ENCODE results near the gene RBM33.

Gene RBM33

DNA sequence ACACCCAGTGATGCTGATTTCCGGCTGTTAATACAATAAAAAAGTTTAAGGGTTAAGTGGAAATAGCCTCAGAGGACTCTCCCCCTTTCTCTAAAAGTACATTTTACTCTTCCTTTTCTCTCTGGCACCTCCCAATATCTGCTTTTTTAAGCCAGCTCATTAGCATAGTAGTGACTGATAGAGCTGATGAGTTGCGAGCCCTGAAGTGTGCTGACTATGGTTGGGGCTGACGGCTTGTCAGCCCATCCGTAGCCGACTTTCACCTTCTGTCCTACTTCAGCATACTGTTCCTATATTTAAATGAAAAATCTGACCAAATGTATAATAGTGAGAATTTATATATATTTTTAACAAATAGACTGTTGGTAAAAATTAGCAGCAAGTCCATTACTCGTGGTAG is 87.8 kb downstream of the RBM33 start (continued):
- TF ChIP-seq, protein P1, sequence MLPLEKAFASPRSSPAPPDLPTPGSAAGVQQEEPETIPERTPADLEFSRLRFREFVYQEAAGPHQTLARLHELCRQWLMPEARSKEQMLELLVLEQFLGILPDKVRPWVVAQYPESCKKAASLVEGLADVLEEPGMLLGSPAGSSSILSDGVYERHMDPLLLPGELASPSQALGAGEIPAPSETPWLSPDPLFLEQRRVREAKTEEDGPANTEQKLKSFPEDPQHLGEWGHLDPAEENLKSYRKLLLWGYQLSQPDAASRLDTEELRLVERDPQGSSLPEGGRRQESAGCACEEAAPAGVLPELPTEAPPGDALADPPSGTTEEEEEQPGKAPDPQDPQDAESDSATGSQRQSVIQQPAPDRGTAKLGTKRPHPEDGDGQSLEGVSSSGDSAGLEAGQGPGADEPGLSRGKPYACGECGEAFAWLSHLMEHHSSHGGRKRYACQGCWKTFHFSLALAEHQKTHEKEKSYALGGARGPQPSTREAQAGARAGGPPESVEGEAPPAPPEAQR (tag by site-specific recombination; IDR thresholded peaks at IDR 0.05): no peak
- TF ChIP-seq FEZF1 (tag by site-specific recombination; IDR thresholded peaks at IDR 0.05): no peak
- TF ChIP-seq SALL2 (tag by site-specific recombination; IDR thresholded peaks at IDR 0.05; ENCODE audit: borderline replicate concordance): no peak
- TF ChIP-seq ZNF37A (tag by site-specific recombination; IDR thresholded peaks at IDR 0.05): no peak
- TF ChIP-seq, protein P2, sequence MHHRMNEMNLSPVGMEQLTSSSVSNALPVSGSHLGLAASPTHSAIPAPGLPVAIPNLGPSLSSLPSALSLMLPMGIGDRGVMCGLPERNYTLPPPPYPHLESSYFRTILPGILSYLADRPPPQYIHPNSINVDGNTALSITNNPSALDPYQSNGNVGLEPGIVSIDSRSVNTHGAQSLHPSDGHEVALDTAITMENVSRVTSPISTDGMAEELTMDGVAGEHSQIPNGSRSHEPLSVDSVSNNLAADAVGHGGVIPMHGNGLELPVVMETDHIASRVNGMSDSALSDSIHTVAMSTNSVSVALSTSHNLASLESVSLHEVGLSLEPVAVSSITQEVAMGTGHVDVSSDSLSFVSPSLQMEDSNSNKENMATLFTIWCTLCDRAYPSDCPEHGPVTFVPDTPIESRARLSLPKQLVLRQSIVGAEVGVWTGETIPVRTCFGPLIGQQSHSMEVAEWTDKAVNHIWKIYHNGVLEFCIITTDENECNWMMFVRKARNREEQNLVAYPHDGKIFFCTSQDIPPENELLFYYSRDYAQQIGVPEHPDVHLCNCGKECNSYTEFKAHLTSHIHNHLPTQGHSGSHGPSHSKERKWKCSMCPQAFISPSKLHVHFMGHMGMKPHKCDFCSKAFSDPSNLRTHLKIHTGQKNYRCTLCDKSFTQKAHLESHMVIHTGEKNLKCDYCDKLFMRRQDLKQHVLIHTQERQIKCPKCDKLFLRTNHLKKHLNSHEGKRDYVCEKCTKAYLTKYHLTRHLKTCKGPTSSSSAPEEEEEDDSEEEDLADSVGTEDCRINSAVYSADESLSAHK (tag by site-specific recombination; IDR thresholded peaks at IDR 0.05): no peak

DNA sequence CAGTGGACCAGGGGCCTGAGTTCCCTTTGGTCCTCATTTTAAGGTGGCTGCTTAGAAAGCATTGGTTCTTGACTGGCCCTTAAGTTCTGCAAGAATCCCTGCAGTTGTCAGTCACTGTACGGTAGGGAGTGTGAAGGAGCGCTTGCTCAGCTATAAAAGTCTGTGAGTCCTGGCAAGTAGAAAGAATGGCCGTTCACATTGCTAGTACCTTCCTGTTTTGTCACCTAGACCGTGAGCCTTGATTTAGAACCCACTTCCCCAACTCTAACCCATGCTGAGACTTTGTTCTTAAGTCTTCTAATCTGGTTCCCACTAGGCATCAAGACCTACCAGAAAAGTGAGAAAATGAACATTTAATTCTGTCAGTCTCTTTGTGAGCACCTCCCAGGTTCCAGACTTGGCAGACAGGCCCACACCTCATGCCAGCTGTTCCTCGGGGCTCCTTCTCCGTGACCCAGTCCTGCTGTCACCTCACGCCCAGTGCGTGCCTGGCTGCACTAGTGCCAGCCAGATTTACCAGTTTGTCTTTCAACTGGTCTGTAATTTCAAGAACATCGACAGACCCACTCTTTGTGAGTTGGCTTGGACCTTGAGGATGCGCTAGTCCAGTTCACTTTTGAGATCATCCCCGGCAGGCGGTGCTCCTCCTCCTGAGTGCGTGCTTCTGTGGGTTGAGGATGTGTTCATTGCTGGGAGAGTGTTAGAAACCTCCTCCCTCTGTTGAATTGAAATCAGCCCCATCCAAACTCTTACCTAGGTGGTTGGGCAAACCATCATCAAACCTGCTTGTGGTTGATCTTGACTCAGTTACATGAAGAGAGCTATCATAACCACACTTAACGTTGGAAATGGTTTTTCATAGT is 89.4 kb downstream of the RBM33 start:
- H3K9me3 ChIP-seq (ENCODE audit: control insufficient read depth, insufficient read depth, low read depth, low read length): no peaks in the 10 kb centered on the region
- H3K27ac ChIP-seq (ENCODE audit: extremely low read depth, low read depth, low read length): no peak overlapping the region
- POLR2A ChIA-PET: no interaction called here
- H3K4me3 ChIP-seq (ENCODE audit: low read depth, low read length): no peak overlapping the region
- peaks cover 0 to 46% of the 10 kb centered on the region in 2 experiments; a peak in 1 of 3 replicates for H3K36me3 ChIP-seq (ENCODE audit: control insufficient read depth in 2 of 2, insufficient read depth in 1 of 2, low read length in 2 of 2)
- TF ChIP-seq, protein P3, sequence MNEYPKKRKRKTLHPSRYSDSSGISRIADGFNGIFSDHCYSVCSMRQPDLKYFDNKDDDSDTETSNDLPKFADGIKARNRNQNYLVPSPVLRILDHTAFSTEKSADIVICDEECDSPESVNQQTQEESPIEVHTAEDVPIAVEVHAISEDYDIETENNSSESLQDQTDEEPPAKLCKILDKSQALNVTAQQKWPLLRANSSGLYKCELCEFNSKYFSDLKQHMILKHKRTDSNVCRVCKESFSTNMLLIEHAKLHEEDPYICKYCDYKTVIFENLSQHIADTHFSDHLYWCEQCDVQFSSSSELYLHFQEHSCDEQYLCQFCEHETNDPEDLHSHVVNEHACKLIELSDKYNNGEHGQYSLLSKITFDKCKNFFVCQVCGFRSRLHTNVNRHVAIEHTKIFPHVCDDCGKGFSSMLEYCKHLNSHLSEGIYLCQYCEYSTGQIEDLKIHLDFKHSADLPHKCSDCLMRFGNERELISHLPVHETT (tag by site-specific recombination; IDR thresholded peaks at IDR 0.05): no peak
- TF ChIP-seq HOXD13 (CRISPR knock-in tag; IDR thresholded peaks at IDR 0.05; ENCODE audit: borderline replicate concordance) (no peak), SP2 (tag by site-specific recombination; IDR thresholded peaks at IDR 0.05) (no peak), OSR2 (tag by site-specific recombination; IDR thresholded peaks at IDR 0.05) (no peak), ZNF670 (tag by site-specific recombination; IDR thresholded peaks at IDR 0.05; ENCODE audit: low read depth) (no peak), ZBTB21 (tag by site-specific recombination; IDR thresholded peaks at IDR 0.05) (no peak), ZNF175 (tag by site-specific recombination; IDR thresholded peaks at IDR 0.05) (no peak), ZNF341 (tag by site-specific recombination; IDR thresholded peaks at IDR 0.05; ENCODE audit: low read depth) (no peak)
- no peaks in the 10 kb centered on the region for H3K4me1 ChIP-seq (ENCODE audit: control insufficient read depth, insufficient read depth, low read length)
- CTCF ChIA-PET: interaction anchor here (1.0 to 4.3 kb wide), 5 partner anchors 11 to 389 kb away, joined by 3 to 29 read pairs (median 4); no protein-coding TSS in a partner anchor

DNA sequence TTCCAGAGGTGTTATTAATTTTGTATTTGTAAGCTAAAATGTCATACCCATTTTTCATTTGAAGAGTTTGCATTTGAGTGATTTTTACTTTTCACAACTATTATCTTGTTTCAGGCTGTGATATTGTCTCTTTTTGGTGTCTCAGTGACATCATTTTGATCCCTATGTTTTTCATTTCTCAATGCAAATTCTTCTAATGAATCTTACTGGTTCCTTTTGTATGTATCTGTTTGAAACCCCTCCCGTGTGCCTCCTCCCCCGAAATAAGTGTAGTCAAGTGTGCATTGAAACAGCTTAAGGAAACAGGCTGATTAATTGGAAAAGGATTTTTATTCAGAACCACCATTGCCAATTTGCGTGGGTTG is 90.0 kb downstream of the RBM33 start:
- Histone ChIP-seq H3K36me3 (ENCODE audit: control insufficient read depth in 2 of 2, insufficient read depth in 1 of 2, low read length in 2 of 2) (peaks cover 0 to 48% of the 10 kb centered on the region in 2 experiments; a peak in 1 of 3 replicates), H3K9me3 (ENCODE audit: control insufficient read depth, insufficient read depth, low read depth, low read length) (no peaks in the 10 kb centered on the region), H3K4me1 (ENCODE audit: control insufficient read depth, insufficient read depth, low read length) (no peaks in the 10 kb centered on the region), H3K4me3 (ENCODE audit: low read depth, low read length) (no peak overlapping the region), H3K27ac (ENCODE audit: extremely low read depth, low read depth, low read length) (no peak overlapping the region)
- TF ChIP-seq ZNF510 (tag by site-specific recombination; IDR thresholded peaks at IDR 0.05; ENCODE audit: insufficient replicate concordance): no peak
- TF ChIP-seq ZNF354C (tag by site-specific recombination; IDR thresholded peaks at IDR 0.05; ENCODE audit: borderline replicate concordance, low read depth): no peak
- CTCF ChIA-PET: interaction anchor here (2.1 to 4.3 kb wide), 2 partner anchors 136 to 389 kb away, joined by 5 to 29 read pairs; no protein-coding TSS in a partner anchor
- POLR2A ChIA-PET: no interaction called here
